Middle frontal gyrus (tissue), 1 donor: ENCODE data around the gene MRPL23.

Experiments used
- DNase-seq: peaks from one replicate; pipeline ENCODE4 v3.0.0-alpha.2; 2015; ENCODE audit warnings: low spot score; ENCODE audit errors: extremely low spot score

Gene MRPL23

GRCh38 chr11:1952806-1953482 is 5.8 kb downstream of the MRPL23 start:
- no peak for DNase-seq

GRCh38 chr11:1953489-1954266 is 6.5 kb downstream of the MRPL23 start:
- DNase-seq: no peak

- no peak for DNase-seq
Observed at GRCh38 chr11:1958367-1958766, 11.2 kb downstream of the MRPL23 start.

DNA sequence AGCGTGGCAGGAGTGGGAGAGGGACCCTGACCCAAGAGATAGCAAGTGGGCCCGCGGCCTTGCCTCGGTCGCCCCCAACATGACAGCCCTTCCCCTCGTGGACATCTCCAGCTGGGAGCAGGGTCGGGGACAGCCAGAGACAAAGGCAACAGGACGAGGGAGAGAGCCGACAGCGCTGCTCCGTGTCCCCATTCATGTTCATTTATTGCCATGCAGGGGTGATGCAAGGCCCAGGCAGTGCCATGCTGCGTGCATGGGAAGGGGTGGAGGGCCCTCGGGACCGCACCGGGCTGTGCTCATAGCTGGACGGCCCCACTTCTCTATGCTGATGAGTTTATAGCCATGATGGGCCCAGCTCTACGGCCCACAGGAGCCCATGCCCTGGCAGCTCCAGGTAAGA is 12.7 kb downstream of the MRPL23 start:
- DNase-seq: no peak

DNA sequence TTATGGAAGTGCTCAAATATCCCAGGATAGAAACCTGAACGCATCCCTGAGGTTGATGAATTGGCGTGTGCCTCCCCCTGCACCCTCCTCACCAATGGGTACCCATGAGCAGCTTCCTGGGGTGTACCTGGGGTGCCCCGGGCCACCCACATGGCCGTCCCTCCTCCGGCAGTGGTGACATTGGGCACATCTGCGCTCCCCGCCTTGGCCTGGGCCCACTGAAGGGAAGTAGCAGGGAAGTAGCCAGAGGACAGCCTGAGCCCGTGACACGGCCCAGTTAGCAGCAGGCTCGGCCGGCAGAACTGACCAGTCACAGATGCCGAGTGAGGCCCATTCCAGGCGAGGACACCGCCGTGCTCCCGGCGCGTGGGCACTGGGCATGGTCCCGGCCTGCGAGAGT is 16.7 kb downstream of the MRPL23 start:
- no peak for DNase-seq

GRCh38 chr11:1964348-1964747 is 17.2 kb downstream of the MRPL23 start:
- no peak for DNase-seq

- no peak for DNase-seq
Observed at GRCh38 chr11:1964955-1965354, 17.8 kb downstream of the MRPL23 start.

- no peak for DNase-seq
Observed at GRCh38 chr11:1966531-1966930, 19.4 kb downstream of the MRPL23 start.

DNA sequence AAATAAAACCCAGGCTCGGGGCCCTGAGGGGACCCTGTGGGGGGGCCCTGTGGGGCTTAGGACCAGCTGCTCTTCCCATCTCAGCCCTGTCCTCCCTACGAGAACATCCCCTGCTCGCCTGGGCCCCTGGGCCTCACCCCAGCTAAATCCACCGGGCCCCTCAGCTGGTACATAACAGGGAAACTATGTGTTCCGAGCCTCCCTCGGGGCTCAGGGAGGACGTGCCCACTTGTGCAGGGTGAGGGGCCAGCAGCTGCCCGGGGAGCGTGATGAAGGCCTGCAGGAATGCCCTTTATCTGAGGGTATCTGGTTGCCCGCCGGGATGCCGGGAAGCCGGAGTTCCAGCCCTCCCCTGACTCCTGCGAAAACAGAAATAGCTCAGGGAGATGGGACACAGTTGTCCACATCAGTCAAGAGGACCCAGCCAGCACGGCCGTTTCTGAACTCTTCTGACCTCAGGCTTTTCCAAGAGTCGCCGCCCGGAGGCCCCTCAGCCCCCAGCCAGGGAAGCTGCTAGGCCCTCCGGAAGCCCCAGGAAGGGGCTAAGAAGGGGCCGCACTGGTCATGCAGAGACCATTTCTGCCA is 20.6 kb downstream of the MRPL23 start:
- DNase-seq: no peak

DNA sequence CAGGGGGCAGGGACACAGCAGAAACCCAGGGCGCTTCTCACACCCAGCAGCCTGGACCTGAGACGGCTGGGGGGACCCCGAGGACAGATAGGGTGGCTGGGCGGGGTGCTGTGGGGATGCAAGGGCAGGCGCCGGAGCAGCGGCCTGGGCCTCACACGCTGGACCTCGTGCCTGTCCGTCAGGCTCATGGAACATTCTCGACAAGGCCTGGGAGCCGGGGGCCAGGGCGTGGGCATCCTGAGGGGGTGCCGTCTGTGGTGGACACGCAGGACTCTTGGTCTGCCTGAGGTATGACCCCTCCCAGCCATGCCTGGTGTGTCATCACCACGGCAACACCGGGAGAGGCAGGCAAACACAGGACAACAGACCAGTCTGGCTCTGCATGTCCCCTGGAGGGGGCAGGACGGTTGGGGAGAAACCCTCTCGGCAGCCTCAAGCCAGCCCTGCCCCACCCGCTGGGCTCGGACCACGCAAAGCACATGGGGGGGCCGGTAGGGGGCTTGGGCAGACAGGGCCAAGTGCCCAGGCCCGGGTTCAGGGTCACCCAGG is 21.4 kb downstream of the MRPL23 start:
- no peak for DNase-seq

DNA sequence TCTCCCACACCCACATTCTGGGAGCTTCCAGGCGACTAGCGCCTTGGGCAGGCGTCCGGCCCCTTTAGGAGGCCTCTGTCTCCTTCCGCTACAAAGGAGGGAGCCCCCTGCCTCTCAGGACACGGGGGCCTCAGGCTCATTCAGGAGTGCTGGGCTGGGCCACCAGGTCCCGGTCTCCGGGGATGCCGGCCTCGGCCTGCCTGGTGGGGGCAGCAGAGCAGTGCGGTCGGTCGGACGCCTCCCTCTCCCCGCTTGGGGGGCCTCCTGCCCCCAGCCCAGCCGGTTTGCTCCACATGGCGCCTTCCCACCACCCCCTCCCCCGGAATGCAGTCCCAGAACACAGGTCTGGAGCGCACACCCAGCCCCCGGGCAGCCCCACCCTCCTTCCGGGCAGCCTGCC is 21.9 kb downstream of the MRPL23 start:
- DNase-seq: no peak

GRCh38 chr11:1969776-1970175 is 22.6 kb downstream of the MRPL23 start:
- DNase-seq: no peak

DNA sequence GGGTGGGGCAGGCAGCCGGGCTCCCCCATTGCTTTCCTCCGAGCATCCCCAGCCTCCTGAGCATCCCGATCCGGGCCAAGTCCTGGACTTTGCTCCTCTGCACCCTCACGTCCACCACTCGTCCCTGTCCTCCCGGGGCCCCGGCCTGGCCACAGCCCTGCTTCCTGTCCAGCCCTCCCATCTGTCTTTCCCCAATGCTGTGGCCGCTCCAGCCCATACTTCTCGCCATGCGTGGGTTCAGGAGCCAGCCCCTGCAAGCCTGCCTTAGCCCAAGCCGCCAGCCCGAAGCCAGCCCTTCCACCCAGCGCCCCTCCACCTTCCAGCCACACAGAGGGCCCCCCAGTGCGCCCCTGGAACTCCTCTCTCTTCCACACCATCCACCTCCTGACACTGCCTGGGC is 23.8 kb downstream of the MRPL23 start:
- no peak for DNase-seq

DNA sequence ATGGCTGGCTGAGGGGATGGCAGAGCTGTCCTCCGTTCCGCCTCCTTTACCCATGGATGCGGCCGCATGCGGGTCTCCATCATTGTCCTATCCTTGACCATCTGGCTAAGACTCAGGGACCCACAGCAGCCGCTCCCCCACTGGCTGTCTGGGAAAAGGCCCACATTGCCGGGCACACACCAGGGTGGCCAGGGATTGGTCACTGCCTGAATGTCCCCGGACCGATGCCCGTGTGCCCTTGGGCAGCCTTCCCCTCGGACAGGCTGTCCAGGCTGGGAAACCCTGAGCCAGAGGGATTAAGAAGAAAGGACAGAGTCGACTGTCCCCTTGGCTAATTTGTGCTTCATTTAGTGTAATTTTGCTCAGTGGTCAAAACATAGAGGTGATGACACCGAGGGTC is 28.1 kb downstream of the MRPL23 start:
- DNase-seq: no peak

- no peak for DNase-seq
Observed at GRCh38 chr11:1978720-1979473, 31.8 kb downstream of the MRPL23 start.

GRCh38 chr11:1979607-1980006 is 32.5 kb downstream of the MRPL23 start:
- DNase-seq: no peak

DNA sequence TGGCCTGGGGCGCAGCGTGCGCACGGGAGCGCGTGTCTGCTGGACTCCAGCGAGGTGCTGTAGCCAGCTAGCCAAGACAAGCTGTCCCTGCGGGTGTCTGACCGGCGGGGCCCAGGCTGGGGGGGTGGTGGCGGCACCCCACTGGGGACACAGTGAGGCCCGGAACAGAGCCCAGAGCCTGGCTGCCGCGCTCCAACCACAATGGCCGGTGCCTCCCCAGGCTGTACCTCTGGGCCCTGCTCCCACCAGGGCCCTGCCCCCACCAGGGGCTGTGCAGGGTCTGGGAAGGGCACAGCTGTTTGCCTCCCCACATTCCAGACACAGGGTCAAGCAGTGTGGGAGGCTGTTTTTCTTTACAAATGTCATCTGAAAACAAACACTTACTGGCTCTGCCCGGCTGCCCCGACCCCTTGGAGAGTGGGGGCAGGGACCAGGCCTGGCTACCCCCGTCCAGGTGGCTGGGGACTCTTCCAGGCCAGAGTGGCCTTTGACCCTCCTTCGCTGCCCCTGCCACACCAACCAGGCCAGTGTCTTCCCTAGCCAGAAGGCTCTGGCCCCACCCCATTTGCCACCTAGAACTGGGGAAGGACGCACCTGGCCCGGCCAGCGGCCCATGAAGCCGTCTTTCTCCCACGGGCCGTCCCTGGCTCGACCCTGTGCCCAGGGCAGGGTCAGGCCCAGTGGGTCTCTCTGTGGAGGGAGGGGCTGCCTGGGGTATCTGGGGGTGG is 35.9 kb downstream of the MRPL23 start:
- no peak for DNase-seq

DNA sequence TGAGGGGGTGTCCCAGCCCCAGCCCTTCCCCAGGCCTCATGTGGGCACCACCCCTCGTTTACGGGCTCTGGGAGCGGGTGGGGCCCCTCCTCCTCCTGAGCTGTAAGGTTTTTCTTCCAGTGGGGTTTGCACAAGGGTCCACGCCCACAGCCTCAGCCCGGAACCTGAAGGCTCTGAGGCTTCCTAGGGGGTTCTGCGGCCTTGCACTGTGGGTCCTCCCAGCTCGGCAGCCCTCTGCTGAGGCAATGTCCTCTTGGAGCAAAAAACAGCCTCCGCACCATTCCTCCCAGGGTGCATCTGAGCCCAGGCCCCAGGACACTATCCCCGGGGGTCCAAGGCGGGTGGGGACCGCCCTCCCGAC is 36.4 kb downstream of the MRPL23 start:
- no peak for DNase-seq

DNA sequence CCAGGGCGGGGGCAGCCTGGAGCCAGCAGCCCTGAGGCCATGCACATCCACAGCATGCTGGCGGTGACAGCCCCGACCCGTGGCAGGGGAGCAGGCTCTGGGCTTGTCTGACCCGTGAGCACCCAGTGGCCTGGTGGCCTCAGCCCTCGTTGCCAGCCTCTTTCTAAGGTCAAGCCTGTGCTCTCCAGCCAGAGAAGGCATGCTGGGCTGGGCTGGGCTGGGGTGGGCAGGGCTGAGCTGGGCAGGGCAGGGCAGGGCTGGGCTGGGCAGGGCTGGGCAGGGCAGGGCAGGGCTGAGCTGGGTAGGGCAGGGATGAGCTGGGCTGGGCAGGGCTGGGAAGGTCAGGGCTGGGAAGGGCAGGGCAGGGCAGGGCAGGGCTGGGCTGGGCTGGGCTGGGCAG is 39.9 kb downstream of the MRPL23 start:
- DNase-seq: no peak

DNA sequence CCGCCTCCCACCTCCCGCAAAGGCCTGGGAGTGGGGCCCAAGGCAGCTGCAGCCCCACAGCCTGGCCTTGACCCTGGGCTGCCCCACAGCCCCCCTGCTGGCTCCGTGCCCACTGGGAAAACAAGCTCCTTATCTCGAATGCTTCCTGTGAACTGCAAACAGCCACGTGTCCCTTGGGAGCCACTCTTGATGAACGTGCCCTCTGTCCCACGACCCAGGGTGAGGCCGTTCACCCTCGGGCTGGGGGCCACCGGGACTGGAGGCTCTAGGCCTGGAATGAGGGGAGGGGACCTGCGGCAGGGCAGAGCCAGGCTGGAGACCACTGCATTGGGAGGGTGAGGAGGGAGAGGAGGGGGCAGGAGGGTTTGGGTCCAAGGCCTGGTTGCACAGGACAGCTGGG is 41.0 kb downstream of the MRPL23 start:
- DNase-seq: no peak

- DNase-seq: no peak
Observed at GRCh38 chr11:1988667-1989317, 41.7 kb downstream of the MRPL23 start.
